Measurements from ENCODE around the gene TWIST2. TPM values are rescaled to one million over a fixed set of nuclear protein-coding genes. Genes with fewer than 3 reads are reported as not detected.

TWIST2 gene
- total RNA-seq, 2 experiments from 2014 or later = not detected

DNA sequence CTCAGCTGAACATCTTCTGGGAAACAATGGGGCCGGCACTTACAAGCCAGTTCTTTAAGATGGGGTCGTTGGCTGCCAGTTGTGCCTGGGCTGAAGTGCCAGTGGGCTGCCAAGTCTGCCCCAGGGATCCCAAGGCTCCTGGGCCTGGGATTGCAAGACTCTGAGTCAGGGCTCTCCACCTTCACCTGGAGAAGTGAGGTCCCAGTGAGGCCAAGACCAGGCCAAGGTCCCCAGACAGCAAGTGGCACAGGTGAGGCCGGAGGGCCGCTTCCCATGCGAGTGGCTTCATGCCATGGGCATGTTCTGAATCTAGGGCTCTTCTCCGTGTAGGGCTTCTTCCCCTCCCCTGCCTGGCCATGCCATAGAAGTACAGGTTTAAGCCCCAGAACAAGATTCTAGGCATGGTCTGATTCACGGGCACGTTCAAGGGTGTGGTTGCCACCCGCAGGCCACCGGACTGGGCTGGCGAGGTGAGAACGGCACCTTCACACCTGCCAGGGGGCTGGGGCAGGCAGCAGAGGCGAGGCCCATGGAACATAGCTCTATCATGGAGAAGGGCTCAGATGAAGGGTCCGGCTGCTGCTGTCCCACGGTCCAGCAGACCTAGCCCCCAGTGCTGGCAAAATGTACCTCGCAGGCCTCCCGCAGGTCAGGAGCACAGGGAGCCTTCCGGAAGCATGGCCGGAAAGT lies 36.4 kb downstream of the TWIST2 start:
- ATAC-seq (ENCODE audit: poor library complexity) = no peak
- H3K9me3 ChIP-seq (ENCODE audit: control insufficient read depth in 1 of 2, insufficient read depth in 1 of 2, low read length in 2 of 2) = peaks cover 0 to 5% of the 10 kb centered on the region in 2 experiments
- Mint-ChIP-seq H3K27me3 (peaks cover 23% of the 10 kb centered on the region), H3K27ac (no peak overlapping the region), H3K4me3 (no peak overlapping the region), H3K4me1 (ENCODE audit: low read depth) (no peaks in the 10 kb centered on the region), H3K9me3 (no peaks in the 10 kb centered on the region), H3K36me3 (ENCODE audit: low read depth) (no peaks in the 10 kb centered on the region)
- H3K4me1 ChIP-seq (ENCODE audit: insufficient read depth, low read length) = no peaks in the 10 kb centered on the region
- no peak for TF ChIP-seq CTCF (IDR thresholded peaks at IDR 0.05)
- CTCF ChIA-PET = no interaction called here
- intact Hi-C loops (cut with DNase I, micrococcal nuclease) = no loop called here
- no peak overlapping the region for H3K4me3 ChIP-seq (ENCODE audit: low read length)
- no peak for DNase-seq
- H3K36me3 ChIP-seq (ENCODE audit: insufficient read depth, low read length) = no peaks in the 10 kb centered on the region
- POLR2A ChIA-PET = no interaction called here
- H3K27ac ChIP-seq (ENCODE audit: low read depth in 1 of 2, low read length in 2 of 2) = no peak overlapping the region
- H3K27me3 ChIP-seq (ENCODE audit: control insufficient read depth in 1 of 2, insufficient read depth in 2 of 2, low read length in 2 of 2) = peaks cover 4 to 14% of the 10 kb centered on the region in 2 experiments

DNA sequence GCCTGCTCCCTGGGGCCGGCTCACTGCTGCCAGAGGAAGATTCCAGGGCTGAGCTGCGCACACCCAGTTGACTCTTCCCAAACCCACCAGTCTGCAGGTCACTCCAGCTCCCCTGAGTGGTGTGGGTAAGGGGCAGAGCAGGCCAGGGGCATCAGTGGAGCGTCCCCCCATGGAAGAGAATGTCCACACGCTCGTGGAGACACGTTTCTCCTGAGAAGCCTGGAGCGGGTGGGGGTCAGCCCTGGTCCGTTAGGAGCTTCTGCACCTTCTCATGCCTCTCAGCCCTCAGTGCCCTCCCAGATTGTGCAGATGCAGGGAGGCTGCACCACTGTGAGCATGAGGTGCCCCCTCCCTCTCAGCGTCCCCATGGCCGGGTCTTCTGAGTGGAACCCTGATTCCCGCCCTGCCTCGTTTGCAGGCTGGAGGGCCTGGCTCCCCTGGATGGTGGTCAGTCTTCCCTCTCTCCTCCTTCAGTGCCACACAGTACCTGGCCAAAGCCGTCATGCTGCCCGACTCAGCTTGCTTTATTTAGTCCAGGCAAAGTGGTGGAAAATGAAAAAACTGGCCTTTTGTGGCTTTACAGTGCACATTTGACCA lies 37.0 kb downstream of the TWIST2 start:
- no peaks in the 10 kb centered on the region for H3K36me3 Mint-ChIP-seq (ENCODE audit: low read depth)
- CTCF ChIA-PET = no interaction called here
- peaks cover 0 to 5% of the 10 kb centered on the region in 2 experiments for H3K9me3 ChIP-seq (ENCODE audit: control insufficient read depth in 1 of 2, insufficient read depth in 1 of 2, low read length in 2 of 2)
- intact Hi-C loops (cut with DNase I, micrococcal nuclease) = no loop called here
- peaks cover 4 to 9% of the 10 kb centered on the region in 2 experiments for H3K27me3 ChIP-seq (ENCODE audit: control insufficient read depth in 1 of 2, insufficient read depth in 2 of 2, low read length in 2 of 2)
- H3K4me1 Mint-ChIP-seq (ENCODE audit: low read depth) = no peaks in the 10 kb centered on the region
- DNase-seq = no peak
- no peak overlapping the region for H3K27ac ChIP-seq (ENCODE audit: low read depth in 1 of 2, low read length in 2 of 2)
- no peak overlapping the region for H3K4me3 ChIP-seq (ENCODE audit: low read length)
- TF ChIP-seq CTCF (IDR thresholded peaks at IDR 0.05) = no peak
- peaks cover 16% of the 10 kb centered on the region for H3K27me3 Mint-ChIP-seq
- H3K27ac Mint-ChIP-seq = no peak overlapping the region
- H3K4me1 ChIP-seq (ENCODE audit: insufficient read depth, low read length) = no peaks in the 10 kb centered on the region
- no peak for ATAC-seq (ENCODE audit: poor library complexity)
- POLR2A ChIA-PET = no interaction called here
- H3K36me3 ChIP-seq (ENCODE audit: insufficient read depth, low read length) = no peaks in the 10 kb centered on the region
- no peaks in the 10 kb centered on the region for H3K9me3 Mint-ChIP-seq
- H3K4me3 Mint-ChIP-seq = no peak overlapping the region

GRCh38 chr2:238886453-238887094 lies 38.7 kb downstream of the TWIST2 start:
- peaks cover 14% of the 10 kb centered on the region for H3K27me3 Mint-ChIP-seq
- H3K4me3 ChIP-seq (ENCODE audit: low read length) = no peak overlapping the region
- no peak overlapping the region for H3K4me3 Mint-ChIP-seq
- H3K27ac Mint-ChIP-seq = no peak overlapping the region
- no peaks in the 10 kb centered on the region for H3K4me1 Mint-ChIP-seq (ENCODE audit: low read depth)
- H3K4me1 ChIP-seq (ENCODE audit: insufficient read depth, low read length) = no peaks in the 10 kb centered on the region
- no peaks in the 10 kb centered on the region for H3K36me3 Mint-ChIP-seq (ENCODE audit: low read depth)
- CTCF ChIA-PET = no interaction called here
- H3K9me3 ChIP-seq (ENCODE audit: control insufficient read depth in 1 of 2, insufficient read depth in 1 of 2, low read length in 2 of 2) = peaks cover 0 to 5% of the 10 kb centered on the region in 2 experiments
- no peak for DNase-seq
- no peaks in the 10 kb centered on the region for H3K9me3 Mint-ChIP-seq
- no peak overlapping the region for H3K27ac ChIP-seq (ENCODE audit: low read depth in 1 of 2, low read length in 2 of 2)
- no peak for TF ChIP-seq CTCF (IDR thresholded peaks at IDR 0.05)
- no peak for ATAC-seq (ENCODE audit: poor library complexity)
- no peaks in the 10 kb centered on the region for H3K36me3 ChIP-seq (ENCODE audit: insufficient read depth, low read length)
- H3K27me3 ChIP-seq (ENCODE audit: control insufficient read depth in 1 of 2, insufficient read depth in 2 of 2, low read length in 2 of 2) = peaks cover 2 to 9% of the 10 kb centered on the region in 2 experiments
- intact Hi-C loops (cut with DNase I, micrococcal nuclease) = no loop called here
- POLR2A ChIA-PET = no interaction called here
